ENCODE measurements around the gene MTMR3. TPM values are rescaled to one million over a fixed set of nuclear protein-coding genes. Genes with fewer than 3 reads are reported as not detected.
"Not testable (repeated sequence)": the region's sequence is repeated elsewhere in the genome, so short reads cannot be mapped to it uniquely, and the experiment has no call there.

MTMR3 gene
- total RNA-seq, 1 donor from 2014 or later = 32.3 TPM

DNA sequence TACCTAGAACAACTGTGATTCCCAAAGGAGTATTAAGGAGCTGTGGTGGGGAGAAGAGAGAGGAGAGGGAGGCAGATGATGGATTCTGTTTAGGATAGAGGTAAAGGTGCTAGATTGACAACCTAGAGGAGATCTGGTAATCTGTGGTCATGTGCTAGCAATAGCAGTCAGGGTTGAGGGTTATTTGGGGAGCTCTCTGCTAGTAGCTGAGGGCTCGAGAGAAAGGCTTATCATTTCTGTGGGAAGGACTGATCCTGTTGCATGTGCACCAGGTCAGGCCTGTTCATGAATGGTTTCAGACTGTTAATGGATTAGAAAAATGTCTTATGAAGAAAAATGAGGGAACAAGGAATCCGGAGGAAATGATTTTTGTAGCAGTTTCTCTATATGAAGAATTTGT, 63.2 kb downstream of the MTMR3 start:
- intact Hi-C loops (cut with DNase I) = no loop called here
- DNase-seq (ENCODE audit: missing footprints) = no peak
- ATAC-seq = no peak

DNA sequence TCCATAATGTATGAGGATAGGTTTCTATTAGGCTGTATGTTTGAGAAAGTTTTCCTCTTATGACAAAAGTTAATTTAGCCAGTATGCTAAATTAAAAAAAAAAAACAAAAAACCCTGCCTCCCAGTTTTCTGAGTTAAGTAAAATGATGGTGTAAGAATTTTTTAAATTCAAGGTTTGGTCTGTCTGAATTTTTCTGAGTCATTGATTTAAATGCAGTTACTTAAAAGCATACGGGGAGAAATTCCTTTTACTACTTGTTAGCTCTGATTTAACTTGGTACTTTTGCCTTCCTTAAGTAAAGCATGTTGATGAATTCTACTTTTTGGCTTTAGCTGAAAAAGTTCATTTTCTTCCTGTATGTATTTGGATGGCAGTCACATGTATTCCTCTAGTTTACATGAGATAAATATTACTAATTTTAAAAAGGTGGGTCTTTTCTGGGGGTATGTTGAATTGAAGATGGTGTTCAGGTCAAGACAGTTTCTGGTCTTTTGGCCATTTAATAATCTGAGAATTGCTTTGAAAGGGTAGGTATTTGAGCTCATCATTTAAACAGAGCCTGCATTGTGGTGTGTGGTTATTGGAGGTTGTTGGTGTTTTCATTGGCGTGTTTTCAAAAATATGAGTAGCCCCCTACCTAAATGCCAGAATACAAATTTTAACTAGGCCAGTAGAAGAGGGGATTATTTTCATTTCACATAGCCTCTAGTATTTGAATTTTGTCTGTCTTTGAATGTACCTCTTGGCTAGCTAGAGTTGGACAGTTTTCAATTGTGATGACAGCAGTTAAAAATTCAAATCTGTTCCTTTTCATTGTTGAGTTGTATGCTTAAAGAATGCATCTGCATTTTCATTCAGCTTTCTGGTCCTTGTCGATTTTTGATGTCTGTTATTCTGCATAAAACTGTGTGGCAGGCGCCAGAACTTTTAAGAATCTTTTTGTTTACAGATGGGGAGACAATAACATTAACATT, 64.7 kb downstream of the MTMR3 start:
- ATAC-seq (no peak), DNase-seq (ENCODE audit: missing footprints) (no peak)
- intact Hi-C loops (cut with DNase I) = no loop called here

GRCh38 chr22:29948385-29948769, 65.4 kb downstream of the MTMR3 start:
- intact Hi-C loops (cut with DNase I) = no loop called here
- ATAC-seq = no peak
- DNase-seq (ENCODE audit: missing footprints) = no peak

DNA sequence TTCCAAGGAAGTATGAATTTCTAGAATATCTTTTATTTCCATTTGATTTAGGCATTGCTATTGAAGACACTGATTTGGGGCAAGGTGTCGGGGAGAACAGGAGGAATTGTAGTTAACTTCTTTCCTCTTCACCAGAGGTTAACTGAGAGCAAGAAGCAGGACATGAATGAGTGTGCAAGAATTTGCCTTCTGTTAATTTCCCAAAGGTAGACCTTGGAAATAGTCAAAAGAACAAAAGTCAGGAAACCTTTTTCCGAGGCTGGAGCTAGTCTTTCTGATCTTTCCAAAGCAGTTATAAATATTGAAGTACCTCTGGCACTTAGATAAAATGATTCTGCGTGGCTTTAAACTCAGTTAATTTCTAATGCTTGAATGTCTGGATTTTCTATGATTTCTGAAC, 66.9 kb downstream of the MTMR3 start:
- DNase-seq (ENCODE audit: missing footprints) = no peak
- ATAC-seq = no peak
- intact Hi-C loops (cut with DNase I) = no loop called here

GRCh38 chr22:29951791-29952413, 68.9 kb downstream of the MTMR3 start:
- intact Hi-C loops (cut with DNase I) = no loop called here
- DNase-seq (ENCODE audit: missing footprints) (no peak), ATAC-seq (no peak)

- DNase-seq (ENCODE audit: missing footprints) (no peak), ATAC-seq (no peak)
- intact Hi-C loops (cut with DNase I) = no loop called here
Observed at GRCh38 chr22:29954203-29954855, 71.4 kb downstream of the MTMR3 start.

GRCh38 chr22:29956680-29957079, 73.7 kb downstream of the MTMR3 start:
- DNase-seq (ENCODE audit: missing footprints) = no peak
- intact Hi-C loops (cut with DNase I) = no loop called here
- ATAC-seq = no peak

GRCh38 chr22:29958170-29958569, 75.2 kb downstream of the MTMR3 start:
- intact Hi-C loops (cut with DNase I) = no loop called here
- ATAC-seq (no peak), DNase-seq (ENCODE audit: missing footprints) (no peak)

- ATAC-seq = no peak
- DNase-seq (ENCODE audit: missing footprints) = no peak
- intact Hi-C loops (cut with DNase I) = no loop called here
Observed at GRCh38 chr22:29964776-29965175, 81.8 kb downstream of the MTMR3 start.

DNA sequence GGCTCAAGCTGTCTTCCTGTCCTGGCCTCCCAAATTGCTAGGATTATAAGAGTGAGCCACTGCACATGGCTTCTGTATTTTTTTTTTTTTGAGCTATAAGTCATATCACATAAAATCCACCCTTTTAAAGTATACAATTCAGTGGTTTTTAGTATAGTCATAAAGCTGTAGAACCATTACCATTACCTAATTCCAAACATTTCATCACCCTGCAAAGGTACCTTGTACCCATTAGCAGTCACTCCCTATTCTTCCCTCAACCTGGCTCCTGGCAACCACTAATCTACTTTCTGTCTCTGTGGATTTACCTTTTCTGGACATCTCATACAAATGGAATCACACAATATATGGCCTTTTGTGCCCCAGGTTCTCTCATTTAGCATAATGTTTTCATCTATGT, 84.5 kb downstream of the MTMR3 start:
- DNase-seq (ENCODE audit: missing footprints) (no peak), ATAC-seq (no peak)
- intact Hi-C loops (cut with DNase I) = no loop called here

- DNase-seq (ENCODE audit: missing footprints) (no peak), ATAC-seq (no peak)
- intact Hi-C loops (cut with DNase I) = no loop called here
Observed at GRCh38 chr22:29971607-29972006, 88.6 kb downstream of the MTMR3 start.

DNA sequence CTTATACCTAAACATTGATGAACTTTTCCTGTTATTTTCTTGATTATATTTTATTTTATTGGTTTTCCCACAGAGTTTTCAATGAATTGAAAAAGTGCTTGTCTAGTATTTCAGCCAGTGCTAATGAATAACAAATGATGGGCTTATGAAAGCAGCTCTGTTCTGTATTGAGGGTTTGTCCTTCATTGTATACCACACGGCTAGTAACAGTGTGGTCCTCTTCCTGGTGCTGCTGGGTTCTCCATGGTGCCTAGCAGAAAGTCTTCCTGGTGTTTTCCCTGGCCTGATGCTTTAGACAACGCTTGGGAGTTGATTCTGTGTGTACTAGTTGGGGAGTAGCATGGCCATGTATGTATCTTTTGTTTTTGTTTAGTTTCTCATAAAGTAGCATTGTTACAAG, 89.1 kb downstream of the MTMR3 start:
- ATAC-seq (no peak), DNase-seq (ENCODE audit: missing footprints) (no peak)
- intact Hi-C loops (cut with DNase I) = no loop called here

GRCh38 chr22:29973269-29973668, 90.3 kb downstream of the MTMR3 start:
- no peak for DNase-seq (ENCODE audit: missing footprints)
- intact Hi-C loops (cut with DNase I) = no loop called here
- no peak for ATAC-seq

DNA sequence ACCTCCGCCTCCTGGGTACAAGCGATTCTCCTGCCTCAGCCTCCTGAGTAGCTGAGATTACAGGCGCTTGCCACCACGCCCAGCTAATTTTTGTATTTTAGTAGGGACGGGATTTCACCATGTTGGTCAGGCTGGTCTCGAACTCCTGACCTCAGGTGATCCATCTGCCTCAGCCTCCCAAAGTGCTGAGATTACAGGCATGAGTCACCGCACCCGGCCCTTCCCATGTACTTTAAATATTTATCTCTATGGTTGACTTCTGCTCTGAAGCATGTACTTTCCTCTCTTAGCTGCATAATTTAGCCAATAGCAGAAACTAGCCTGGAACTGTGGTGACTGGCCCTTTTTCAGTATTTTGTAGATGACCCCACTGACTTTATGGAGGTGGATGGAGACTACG, 90.7 kb downstream of the MTMR3 start:
- DNase-seq (ENCODE audit: missing footprints); ATAC-seq; intact Hi-C loops (cut with DNase I): not testable (repeated sequence)

- DNase-seq (ENCODE audit: missing footprints) (no peak), ATAC-seq (no peak)
- intact Hi-C loops (cut with DNase I) = no loop called here
Observed at GRCh38 chr22:29975494-29975893, 92.5 kb downstream of the MTMR3 start.

DNA sequence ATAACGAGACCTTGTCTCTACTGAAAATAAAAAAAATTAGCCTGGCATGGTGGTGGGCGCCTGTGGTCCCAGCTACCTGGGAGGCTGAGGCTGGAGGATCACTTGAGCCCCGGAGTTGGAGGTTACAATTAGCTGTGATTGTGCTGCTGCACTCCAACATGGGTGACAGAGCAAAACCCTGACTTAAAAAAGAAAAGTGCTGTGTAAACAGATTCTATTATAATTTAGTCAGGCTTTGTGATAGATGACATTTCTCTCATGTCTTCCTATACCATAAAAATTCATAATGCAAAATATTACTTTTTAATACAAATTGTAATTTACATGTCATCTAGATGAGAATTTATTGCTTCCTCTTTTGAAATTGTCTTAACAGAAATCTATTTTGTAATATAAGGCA, 94.1 kb downstream of the MTMR3 start:
- DNase-seq (ENCODE audit: missing footprints) = no peak
- intact Hi-C loops (cut with DNase I) = no loop called here
- no peak for ATAC-seq

DNA sequence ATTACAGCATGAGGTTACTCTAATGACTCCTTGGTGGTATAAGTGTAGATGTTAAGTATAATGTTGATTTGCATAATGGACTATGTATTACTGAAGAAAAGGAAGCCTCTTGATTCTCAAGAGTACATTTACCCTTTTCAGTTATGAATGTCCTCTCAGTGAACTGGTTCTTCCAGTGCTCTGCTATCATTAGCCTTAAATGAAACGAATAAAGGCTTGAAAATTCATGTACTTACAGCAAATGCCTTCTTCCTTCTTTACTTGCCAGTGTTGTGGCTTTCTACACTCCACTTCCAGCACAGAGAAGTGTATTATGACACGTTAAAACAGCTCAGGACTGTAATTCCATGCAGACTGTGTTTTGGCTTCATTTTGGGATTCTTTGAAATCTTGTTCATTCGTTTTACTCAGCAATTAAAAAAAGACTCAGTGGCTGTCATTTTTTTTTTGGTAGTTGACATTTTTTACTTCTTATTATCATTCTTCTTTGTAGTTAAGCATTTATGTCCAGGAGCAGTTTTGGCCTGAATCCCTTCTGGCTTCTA, 96.9 kb downstream of the MTMR3 start:
- DNase-seq (ENCODE audit: missing footprints) = no peak
- ATAC-seq = no peak
- intact Hi-C loops (cut with DNase I) = no loop called here

GRCh38 chr22:29983296-29983917, 100.4 kb downstream of the MTMR3 start:
- DNase-seq (ENCODE audit: missing footprints) (peak; percentile 58), ATAC-seq (no peak)
- intact Hi-C loops (cut with DNase I) = no loop called here

DNA sequence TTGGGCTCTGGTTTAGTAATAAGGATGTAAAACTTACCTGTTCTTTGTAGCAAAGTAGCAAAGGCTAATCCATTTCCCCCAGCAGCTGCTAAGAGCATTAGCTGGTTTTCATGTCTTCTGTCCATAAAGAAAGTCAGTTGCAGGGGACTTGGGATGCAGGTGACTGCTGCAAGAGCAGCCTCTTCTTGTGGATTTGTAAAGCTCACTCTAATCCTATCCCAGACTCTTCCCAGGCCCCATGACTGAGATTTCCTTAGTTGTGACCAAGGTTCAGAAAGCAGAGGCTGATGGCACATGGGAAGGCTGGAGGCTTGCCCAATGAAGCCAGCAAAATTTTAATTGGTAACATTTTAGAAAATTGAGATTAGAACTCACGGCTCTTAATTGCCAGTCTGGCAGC, 102.9 kb downstream of the MTMR3 start:
- no peak for DNase-seq (ENCODE audit: missing footprints)
- ATAC-seq = no peak
- intact Hi-C loops (cut with DNase I) = no loop called here
